ENCODE results near the gene ELMO3.

GRCh38 chr16:67173323-67173722 is 25.6 kb upstream of the ELMO3 start:
- TF ChIP-seq POU6F1 (CRISPR knock-in tag; IDR thresholded peaks at IDR 0.05; ENCODE audit: borderline replicate concordance, low read depth) (no peak), TCF4 (CRISPR knock-in tag; IDR thresholded peaks at IDR 0.05; ENCODE audit: borderline replicate concordance) (no peak), RARB (CRISPR knock-in tag; IDR thresholded peaks at IDR 0.05) (no peak), ZFP3 (CRISPR knock-in tag; IDR thresholded peaks at IDR 0.05) (no peak), SNAI2 (CRISPR knock-in tag; IDR thresholded peaks at IDR 0.05) (no peak), PATZ1 (CRISPR knock-in tag; IDR thresholded peaks at IDR 0.05; ENCODE audit: borderline replicate concordance) (no peak), ZNF565 (CRISPR knock-in tag; conservative IDR thresholded peaks at IDR 0.05; ENCODE audit: low read depth) (no peak), GLIS3 (CRISPR knock-in tag; IDR thresholded peaks at IDR 0.05) (no peak), BACH2 (CRISPR knock-in tag; IDR thresholded peaks at IDR 0.05; ENCODE audit: borderline replicate concordance) (no peak)

All from SK-N-SH treated with all-trans-retinoic acid at 6 μM for 48 hours (cell line).